ENCODE results near the gene TLE2. TPM values are rescaled to one million over a fixed set of nuclear protein-coding genes. Genes with fewer than 3 reads are reported as not detected.
"Not testable (repeated sequence)": the region's sequence is repeated elsewhere in the genome, so short reads cannot be mapped to it uniquely, and the experiment has no call there.

The TLE2 gene
- total RNA-seq, 1 donor from 2014 or later = not detected

GRCh38 chr19:3039125-3039524 lies 10.0 kb upstream of the TLE2 start:
- Mint-ChIP-seq H3K36me3 (no peaks in the 10 kb centered on the region), H3K27ac (peak overlapping the region; percentile 40), H3K4me1 (peaks cover 35% of the 10 kb centered on the region), H3K4me3 (peak overlapping the region; percentile 52), H3K27me3 (ENCODE audit: insufficient read depth, low read depth) (peaks cover 62% of the 10 kb centered on the region), H3K9me3 (peaks cover 2% of the 10 kb centered on the region)
- H3K36me3 ChIP-seq = no peaks in the 10 kb centered on the region
- H3K79me2 ChIP-seq (ENCODE audit: low read depth) = no peaks in the 10 kb centered on the region
- H3K27ac ChIP-seq = no peak overlapping the region
- peaks cover 27% of the 10 kb centered on the region for H3K4me1 ChIP-seq
- no peak overlapping the region for H3K4me3 ChIP-seq
- no peak for DNase-seq (ENCODE audit: low spot score)
- H4K20me1 ChIP-seq (ENCODE audit: low read depth) = peaks cover 16% of the 10 kb centered on the region
- H3F3A ChIP-seq (ENCODE audit: low read depth) = peaks cover 39% of the 10 kb centered on the region
- H2AFZ ChIP-seq (replicated peaks) = no peak overlapping the region
- TF ChIP-seq CTCF (IDR thresholded peaks at IDR 0.05) = no peak
- TF ChIP-seq EZH2 (IDR thresholded peaks at IDR 0.05) = no peak
- TF ChIP-seq EZH2phosphoT487 (IDR thresholded peaks at IDR 0.05) = no peak
- peaks cover 48% of the 10 kb centered on the region for H3K27me3 ChIP-seq
- H3K9me3 ChIP-seq (ENCODE audit: low read depth) = no peaks in the 10 kb centered on the region
- no peak overlapping the region for H3K4me2 ChIP-seq
- H3K9ac ChIP-seq = no peak overlapping the region

DNA sequence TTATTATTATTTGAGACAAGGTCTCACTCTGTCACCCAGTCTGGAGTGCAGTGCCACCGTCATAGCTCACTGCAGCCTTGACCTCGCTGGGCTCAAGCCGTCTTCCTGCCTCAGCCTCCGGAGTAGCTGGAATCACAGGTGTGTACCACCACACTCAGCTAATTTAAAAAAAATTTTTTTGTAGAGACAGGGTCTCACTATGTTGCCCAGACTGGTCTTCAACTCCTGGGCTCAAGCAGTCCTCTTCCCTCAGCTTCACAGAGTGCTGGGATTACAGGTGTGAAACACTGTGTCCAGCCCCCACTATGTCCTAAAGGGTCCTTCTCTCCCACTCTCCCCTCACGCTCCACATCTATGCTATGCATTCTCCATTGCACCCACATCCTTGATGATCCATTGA lies 9.1 kb upstream of the TLE2 start:
- H3K79me2 ChIP-seq (ENCODE audit: low read depth) = no peaks in the 10 kb centered on the region
- no peak overlapping the region for H3K27ac Mint-ChIP-seq
- peaks cover 39% of the 10 kb centered on the region for H3K4me1 Mint-ChIP-seq
- peaks cover 57% of the 10 kb centered on the region for H3K27me3 ChIP-seq
- peak overlapping the region; percentile 9 for H3K4me3 Mint-ChIP-seq
- peaks cover 16% of the 10 kb centered on the region for H4K20me1 ChIP-seq (ENCODE audit: low read depth)
- no peak overlapping the region for H3K4me3 ChIP-seq
- DNase-seq (ENCODE audit: low spot score) = no peak
- H3K9me3 Mint-ChIP-seq = peaks cover 2% of the 10 kb centered on the region
- H3K9ac ChIP-seq = no peak overlapping the region
- H2AFZ ChIP-seq (replicated peaks) = no peak overlapping the region
- no peak overlapping the region for H3K4me2 ChIP-seq
- H3K36me3 ChIP-seq = no peaks in the 10 kb centered on the region
- H3K27ac ChIP-seq = no peak overlapping the region
- TF ChIP-seq EZH2 (IDR thresholded peaks at IDR 0.05) = no peak
- no peak for TF ChIP-seq EZH2phosphoT487 (IDR thresholded peaks at IDR 0.05)
- H3K9me3 ChIP-seq (ENCODE audit: low read depth) = no peaks in the 10 kb centered on the region
- peaks cover 66% of the 10 kb centered on the region for H3K27me3 Mint-ChIP-seq (ENCODE audit: insufficient read depth, low read depth)
- H3K4me1 ChIP-seq = peaks cover 30% of the 10 kb centered on the region
- no peaks in the 10 kb centered on the region for H3K36me3 Mint-ChIP-seq
- peaks cover 39% of the 10 kb centered on the region for H3F3A ChIP-seq (ENCODE audit: low read depth)

DNA sequence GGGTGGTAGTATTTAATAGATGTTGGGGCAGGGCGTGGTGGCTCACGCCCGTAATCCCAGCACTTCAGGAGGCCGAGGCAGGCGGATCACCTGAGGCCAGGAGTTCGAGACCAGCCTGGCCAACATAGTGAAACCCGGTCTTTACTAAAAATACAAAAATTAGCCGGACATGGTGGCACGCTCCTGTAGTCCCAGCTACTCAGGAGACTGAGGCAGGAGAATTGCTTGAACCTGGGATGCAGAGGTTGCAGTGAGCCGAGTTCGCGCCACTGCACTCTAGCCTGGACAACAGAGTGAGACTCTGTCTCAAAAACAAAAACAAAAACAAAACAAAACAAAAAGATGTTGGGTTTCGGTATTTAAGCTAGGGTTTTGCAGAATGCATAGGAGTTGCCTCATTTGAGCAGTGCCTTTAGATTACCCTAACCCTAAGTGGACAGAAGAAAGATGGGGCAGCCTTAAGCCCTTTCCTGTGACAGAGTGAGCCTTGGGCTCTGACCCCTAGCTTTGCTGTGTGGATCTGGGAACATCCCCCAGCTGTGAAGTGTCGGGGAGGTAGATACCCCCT lies 8.0 kb upstream of the TLE2 start:
- not testable (repeated sequence) for H3K9me3 Mint-ChIP-seq; H3K4me3 ChIP-seq; H3K36me3 ChIP-seq; H3K27ac ChIP-seq; H3K79me2 ChIP-seq (ENCODE audit: low read depth); DNase-seq (ENCODE audit: low spot score); H3K36me3 Mint-ChIP-seq; H3K27ac Mint-ChIP-seq; H3K9ac ChIP-seq; H2AFZ ChIP-seq (replicated peaks); H3K4me2 ChIP-seq; H3K9me3 ChIP-seq (ENCODE audit: low read depth)
- peaks cover 34% of the 10 kb centered on the region for H3K4me1 Mint-ChIP-seq
- peaks cover 70% of the 10 kb centered on the region for H3K27me3 Mint-ChIP-seq (ENCODE audit: insufficient read depth, low read depth)
- peak; percentile 4 for TF ChIP-seq EZH2phosphoT487 (IDR thresholded peaks at IDR 0.05)
- H3K4me3 Mint-ChIP-seq = peak overlapping the region; percentile 84
- Histone ChIP-seq H4K20me1 (ENCODE audit: low read depth) (peaks cover 16% of the 10 kb centered on the region), H3K4me1 (peaks cover 22% of the 10 kb centered on the region), H3F3A (ENCODE audit: low read depth) (peaks cover 31% of the 10 kb centered on the region), H3K27me3 (peaks cover 68% of the 10 kb centered on the region)

DNA sequence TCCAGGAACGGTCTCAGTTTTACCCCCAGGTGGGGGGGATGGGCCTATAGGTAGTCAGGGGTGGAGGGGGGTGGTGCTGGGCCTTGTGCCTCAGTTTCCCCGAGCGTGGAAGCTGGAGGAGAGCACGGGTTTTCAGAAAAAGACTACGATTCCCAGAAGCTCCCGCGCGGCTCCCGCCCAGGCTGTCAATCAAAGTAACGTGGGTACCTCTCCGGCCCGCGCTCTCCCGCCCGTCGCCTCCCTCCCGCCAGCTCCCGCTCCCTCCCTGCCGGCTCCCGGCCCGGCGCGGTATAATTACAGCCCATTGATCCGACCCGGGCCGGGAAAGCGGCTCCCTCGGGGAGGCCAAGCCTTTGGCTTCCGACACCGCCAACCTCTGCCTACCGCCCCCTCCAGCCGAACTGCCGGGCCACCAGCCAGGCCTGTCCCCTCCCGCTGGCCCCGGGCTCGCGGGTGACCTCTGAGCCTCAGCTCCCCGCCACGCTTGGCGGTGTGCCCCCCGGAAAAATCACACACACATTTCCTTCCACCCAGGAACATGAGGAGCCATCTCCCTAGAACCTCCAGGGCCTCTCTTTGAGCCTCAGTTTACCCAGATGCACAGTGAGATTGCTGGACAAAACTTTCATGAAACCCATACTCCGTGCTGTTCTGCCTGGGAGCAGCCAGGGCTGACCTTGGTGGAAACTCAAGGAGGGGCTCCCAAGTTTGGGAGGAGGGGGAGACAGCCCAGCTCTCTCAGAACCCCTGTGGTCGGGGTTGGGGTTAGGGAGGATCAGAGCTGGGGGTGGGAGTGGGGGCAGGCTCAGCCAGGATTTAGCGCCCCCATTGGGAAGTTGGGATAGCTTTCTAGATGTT lies 7.3 kb upstream of the TLE2 start:
- peak; percentile 99 for DNase-seq (ENCODE audit: low spot score)
- H3K79me2 ChIP-seq (ENCODE audit: low read depth) = no peaks in the 10 kb centered on the region

More for the DNA sequence above, 7.3 kb upstream of the TLE2 start:
- peaks cover 12% of the 10 kb centered on the region for H4K20me1 ChIP-seq (ENCODE audit: low read depth)
- no peaks in the 10 kb centered on the region for H3K9me3 ChIP-seq (ENCODE audit: low read depth)
- H3K4me2 ChIP-seq = peak overlapping the region; percentile 68
- H3K27ac Mint-ChIP-seq = no peak overlapping the region
- H3K4me3 ChIP-seq = peak overlapping the region; percentile 56
- peaks cover 2% of the 10 kb centered on the region for H3K9me3 Mint-ChIP-seq
- H3K4me3 Mint-ChIP-seq = peak overlapping the region; percentile 84
- H2AFZ ChIP-seq (replicated peaks) = peak overlapping the region; percentile 84
- peaks cover 17% of the 10 kb centered on the region for H3K4me1 ChIP-seq
- TF ChIP-seq CTCF (IDR thresholded peaks at IDR 0.05) (peak; percentile 19), EZH2 (IDR thresholded peaks at IDR 0.05) (peak; percentile 40), EZH2phosphoT487 (IDR thresholded peaks at IDR 0.05) (peak; percentile 56)
- H3K9ac ChIP-seq = no peak overlapping the region
- H3F3A ChIP-seq (ENCODE audit: low read depth) = peaks cover 24% of the 10 kb centered on the region
- H3K27ac ChIP-seq = peak overlapping the region; percentile 27
- peaks cover 75% of the 10 kb centered on the region for H3K27me3 ChIP-seq
- no peaks in the 10 kb centered on the region for H3K36me3 Mint-ChIP-seq
- peaks cover 75% of the 10 kb centered on the region for H3K27me3 Mint-ChIP-seq (ENCODE audit: insufficient read depth, low read depth)
- no peaks in the 10 kb centered on the region for H3K36me3 ChIP-seq
- peaks cover 32% of the 10 kb centered on the region for H3K4me1 Mint-ChIP-seq

All from neural progenitor cell (in vitro differentiated cells).